Heart left ventricle (tissue), 13 donors: ENCODE data around the gene SH3RF3.

Experiments used
- POLR2A ChIP-seq, 2 donors: fragments of 450-650 bp; IDR thresholded peaks; one replicate each; pipeline ENCODE4 v1.6.1; 2017; ENCODE audit warnings: antibody characterized with exemption in 2 of 2, mild to moderate bottlenecking in 2 of 2, moderate library complexity in 2 of 2
- TF ChIP-seq, protein P1 (sequence below), 12 donors: fragments of 200-600 bp; sonication (generic) in 4 of 12; IDR thresholded peaks; one replicate each; pipeline versions ENCODE4 v1.5.0 to v1.8.0; 2018 to 2022; ENCODE audit warnings: antibody characterized with exemption in 12 of 12, mild to moderate bottlenecking in 5 of 12
- donor health status: ischemic (EF 13 %, LVEDD 7.1; RV severe dilation, severe dysfunction).
- donor health status: DM: no; HTN: yes; CAD: no.
- donor health status: DM: no; HTN: no; CAD: no.
- donor health status: ischemic (EF 25% LVEDD 6.9; RV normal size, moderate dysfunction).
- donor health status: ischemic (EF 25% LVEDD 5.7; RV mildly dilated, moderate dysfunction).
- donor health status: ischemic (EF 35%, LVEDD 5.7; RV mildly dilated, moderate dysfunction).
- donor health status: nonischemic (EF 11% LVEDD 7.7; RV severe dilation, severe dysfunction).
- donor health status: DM: yes; HTN: yes; CAD: no.
- donor health status: PGD.
- donor health status: ischemic (EF 29% LVEDD 5.4; RV normal size, mild dysfunction).
- donor health status: nonischemic (EF 23%, LVEDD 6.1; RV moderate dilation, normal function).

DNA sequence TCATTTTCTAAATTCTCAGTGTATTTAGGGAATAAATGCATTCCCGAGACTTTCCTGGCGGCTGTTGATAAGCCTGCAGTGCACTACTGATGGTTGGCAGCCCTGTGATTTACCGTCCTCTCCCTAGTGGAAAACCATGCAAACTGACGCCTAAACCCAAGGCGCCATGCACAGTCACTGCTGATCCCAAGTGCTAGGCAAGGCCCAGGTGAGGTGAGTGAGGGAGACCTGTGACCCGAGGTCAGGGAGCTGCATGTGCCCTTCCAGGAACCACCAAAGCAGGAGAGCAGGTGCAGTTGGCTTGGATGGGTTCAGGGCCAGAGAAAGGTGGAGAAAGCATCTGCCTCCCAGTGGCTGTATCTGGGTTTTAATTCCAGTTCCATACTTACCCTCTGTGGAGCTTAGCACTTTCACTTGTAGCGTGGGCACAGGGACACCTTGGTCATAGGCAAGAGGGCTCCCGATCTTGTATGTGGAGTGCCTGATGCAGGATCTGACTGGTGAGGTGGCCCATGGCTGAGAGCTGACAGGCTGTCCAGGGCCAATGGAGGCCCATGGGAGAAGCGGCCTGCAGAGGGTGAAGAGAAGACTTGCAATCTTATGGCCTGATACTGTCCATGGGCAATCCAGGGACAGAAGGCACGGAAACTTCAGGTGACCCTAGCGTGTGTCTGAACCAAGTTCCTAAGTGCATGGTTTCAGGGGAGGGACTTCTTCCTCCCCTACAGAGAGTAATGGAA is 131.3 kb downstream of the SH3RF3 start:
- TF ChIP-seq, protein P1, sequence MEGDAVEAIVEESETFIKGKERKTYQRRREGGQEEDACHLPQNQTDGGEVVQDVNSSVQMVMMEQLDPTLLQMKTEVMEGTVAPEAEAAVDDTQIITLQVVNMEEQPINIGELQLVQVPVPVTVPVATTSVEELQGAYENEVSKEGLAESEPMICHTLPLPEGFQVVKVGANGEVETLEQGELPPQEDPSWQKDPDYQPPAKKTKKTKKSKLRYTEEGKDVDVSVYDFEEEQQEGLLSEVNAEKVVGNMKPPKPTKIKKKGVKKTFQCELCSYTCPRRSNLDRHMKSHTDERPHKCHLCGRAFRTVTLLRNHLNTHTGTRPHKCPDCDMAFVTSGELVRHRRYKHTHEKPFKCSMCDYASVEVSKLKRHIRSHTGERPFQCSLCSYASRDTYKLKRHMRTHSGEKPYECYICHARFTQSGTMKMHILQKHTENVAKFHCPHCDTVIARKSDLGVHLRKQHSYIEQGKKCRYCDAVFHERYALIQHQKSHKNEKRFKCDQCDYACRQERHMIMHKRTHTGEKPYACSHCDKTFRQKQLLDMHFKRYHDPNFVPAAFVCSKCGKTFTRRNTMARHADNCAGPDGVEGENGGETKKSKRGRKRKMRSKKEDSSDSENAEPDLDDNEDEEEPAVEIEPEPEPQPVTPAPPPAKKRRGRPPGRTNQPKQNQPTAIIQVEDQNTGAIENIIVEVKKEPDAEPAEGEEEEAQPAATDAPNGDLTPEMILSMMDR (IDR thresholded peaks at IDR 0.05): no peak
- no peak for TF ChIP-seq POLR2A (IDR thresholded peaks at IDR 0.05)
